ENCODE results near the gene ZNF777. TPM values are rescaled to one million over a fixed set of nuclear protein-coding genes. Genes with fewer than 3 reads are reported as not detected.

The ZNF777 gene
- total and polyA plus RNA-seq, 2 of the 4 experiments (the other 2 are of a cell fraction), result 3.2 to 6.5 TPM

DNA sequence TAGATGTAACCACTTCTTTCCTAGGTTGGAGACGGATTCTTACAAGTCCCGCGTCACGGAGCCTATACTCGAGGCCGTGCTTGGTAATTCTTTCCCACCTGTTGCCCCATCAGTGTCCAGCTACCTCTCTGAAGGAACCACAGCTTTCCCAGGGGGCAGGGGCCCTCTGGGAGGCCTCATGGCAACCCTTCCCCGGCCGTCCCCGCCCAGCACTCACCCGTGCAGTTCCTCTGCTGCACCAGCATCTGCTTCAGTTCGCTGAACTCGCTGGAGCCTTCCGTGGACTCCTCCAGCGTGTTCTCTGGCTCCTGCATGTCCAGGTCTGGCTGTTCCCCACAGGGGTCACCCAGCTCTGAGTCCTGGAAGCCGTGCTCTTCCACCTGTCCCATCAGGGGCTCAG lies 24.5 kb downstream of the ZNF777 start:
- TF ChIP-seq MAFK (IDR thresholded peaks at IDR 0.05; ENCODE audit: low read depth, low read length) (no peak), RCOR1 (IDR thresholded peaks at IDR 0.05; ENCODE audit: insufficient replicate concordance, low read length) (no peak), BHLHE40 (IDR thresholded peaks at IDR 0.05; ENCODE audit: low read depth, low read length) (no peak), SMC3 (IDR thresholded peaks at IDR 0.05; ENCODE audit: low read depth, low read length) (no peak), CHD1 (IDR thresholded peaks at IDR 0.05; ENCODE audit: low read depth, low read length) (no peak), POLR2A (IDR thresholded peaks at IDR 0.05; ENCODE audit: low read depth, low read length) (no peak), MAZ (IDR thresholded peaks at IDR 0.05; ENCODE audit: borderline replicate concordance, low read depth, low read length) (no peak), RFX5 (IDR thresholded peaks at IDR 0.05; ENCODE audit: low read depth, low read length) (no peak)
- TF ChIP-seq, protein P1, sequence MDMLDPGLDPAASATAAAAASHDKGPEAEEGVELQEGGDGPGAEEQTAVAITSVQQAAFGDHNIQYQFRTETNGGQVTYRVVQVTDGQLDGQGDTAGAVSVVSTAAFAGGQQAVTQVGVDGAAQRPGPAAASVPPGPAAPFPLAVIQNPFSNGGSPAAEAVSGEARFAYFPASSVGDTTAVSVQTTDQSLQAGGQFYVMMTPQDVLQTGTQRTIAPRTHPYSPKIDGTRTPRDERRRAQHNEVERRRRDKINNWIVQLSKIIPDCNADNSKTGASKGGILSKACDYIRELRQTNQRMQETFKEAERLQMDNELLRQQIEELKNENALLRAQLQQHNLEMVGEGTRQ (IDR thresholded peaks at IDR 0.05; ENCODE audit: low read depth, low read length), result no peak
- TF ChIP-seq, protein P2, sequence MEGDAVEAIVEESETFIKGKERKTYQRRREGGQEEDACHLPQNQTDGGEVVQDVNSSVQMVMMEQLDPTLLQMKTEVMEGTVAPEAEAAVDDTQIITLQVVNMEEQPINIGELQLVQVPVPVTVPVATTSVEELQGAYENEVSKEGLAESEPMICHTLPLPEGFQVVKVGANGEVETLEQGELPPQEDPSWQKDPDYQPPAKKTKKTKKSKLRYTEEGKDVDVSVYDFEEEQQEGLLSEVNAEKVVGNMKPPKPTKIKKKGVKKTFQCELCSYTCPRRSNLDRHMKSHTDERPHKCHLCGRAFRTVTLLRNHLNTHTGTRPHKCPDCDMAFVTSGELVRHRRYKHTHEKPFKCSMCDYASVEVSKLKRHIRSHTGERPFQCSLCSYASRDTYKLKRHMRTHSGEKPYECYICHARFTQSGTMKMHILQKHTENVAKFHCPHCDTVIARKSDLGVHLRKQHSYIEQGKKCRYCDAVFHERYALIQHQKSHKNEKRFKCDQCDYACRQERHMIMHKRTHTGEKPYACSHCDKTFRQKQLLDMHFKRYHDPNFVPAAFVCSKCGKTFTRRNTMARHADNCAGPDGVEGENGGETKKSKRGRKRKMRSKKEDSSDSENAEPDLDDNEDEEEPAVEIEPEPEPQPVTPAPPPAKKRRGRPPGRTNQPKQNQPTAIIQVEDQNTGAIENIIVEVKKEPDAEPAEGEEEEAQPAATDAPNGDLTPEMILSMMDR (conservative IDR thresholded peaks at IDR 0.05; ENCODE audit: low read depth, low read length), result no peak

More for the DNA sequence above, 24.5 kb downstream of the ZNF777 start:
- Histone ChIP-seq H3K4me1 (ENCODE audit: control insufficient read depth, insufficient read depth, low read length) (no peaks in the 10 kb centered on the region), H2AFZ (replicated peaks; ENCODE audit: low read length, poor library complexity) (no peak overlapping the region), H3K18ac (ENCODE audit: low read depth, low read length) (no peak overlapping the region), H3K4me2 (ENCODE audit: low read depth, low read length) (no peak overlapping the region), H3K79me1 (ENCODE audit: low read depth in 1 of 2, low read length in 2 of 2) (peaks cover 0 to 23% of the 10 kb centered on the region in 2 experiments; a peak in 3 of 4 replicates), H2BK20ac (ENCODE audit: low read depth, low read length) (no peak overlapping the region), H2BK120ac (ENCODE audit: low read depth, low read length) (no peak overlapping the region), H3K27ac (ENCODE audit: insufficient read depth, low read length) (no peak overlapping the region), H3K4me3 (ENCODE audit: insufficient read depth, low read depth, low read length) (no peak overlapping the region), H4K91ac (ENCODE audit: insufficient read depth, low read depth, low read length) (no peak overlapping the region), H3K27me3 (ENCODE audit: control insufficient read depth, insufficient read depth, low read length) (no peaks in the 10 kb centered on the region), H2BK5ac (ENCODE audit: low read depth, low read length, poor library complexity, severe bottlenecking) (no peak overlapping the region), H2AK9ac (replicated peaks; ENCODE audit: low read depth, low read length, poor library complexity) (no peak overlapping the region), H2AK5ac (ENCODE audit: low read depth, low read length) (no peak overlapping the region), H3K14ac (replicated peaks; ENCODE audit: low read depth, low read length) (no peak overlapping the region), H3K9me1 (ENCODE audit: insufficient read depth, low read length) (peaks cover 6% of the 10 kb centered on the region), H3K9ac (ENCODE audit: low read depth, low read length) (no peak overlapping the region), H3K9me3 (ENCODE audit: control insufficient read depth, insufficient read depth, low read length) (no peaks in the 10 kb centered on the region), H4K20me1 (ENCODE audit: insufficient read depth, low read length) (no peaks in the 10 kb centered on the region), H2BK15ac (ENCODE audit: low read depth, low read length) (no peak overlapping the region), H3K36me3 (ENCODE audit: control insufficient read depth, insufficient read depth, low read length) (peaks cover 39% of the 10 kb centered on the region), H4K5ac (ENCODE audit: low read depth, low read length) (no peak overlapping the region), H3K4ac (ENCODE audit: low read depth, low read length) (no peak overlapping the region), H4K8ac (ENCODE audit: low read depth in 2 of 2, low read length in 2 of 2) (no peak overlapping the region), H3K23ac (ENCODE audit: low read depth, low read length) (no peak overlapping the region), H3K56ac (ENCODE audit: extremely low read depth, insufficient read depth, low read length) (no peak overlapping the region)
- BruUV-seq (replicated peaks), result no TSS peak
- dilution Hi-C loops (cut with HindIII; ENCODE audit: low sequenced_read_pairs, unreplicated experiment), result no loop called here
- no peak for ATAC-seq (ENCODE audit: low read depth)
- no peak for DNase-seq
- ChIA-PET POLR2A (ENCODE audit: unreplicated experiment) (no interaction called here), CTCF (no interaction called here)
- 89% methylated on average over 10 of the region's 15 CpGs; no CpG with 5 or more reads in 1 of the 2 experiments for WGBS, 2 experiments (ENCODE audit: extremely low coverage in 2 of 2, insufficient read length in 1 of 2)
- in situ Hi-C loops (cut with MboI; ENCODE audit: low sequenced_read_pairs), result no loop called here
- intact Hi-C loops (cut with micrococcal nuclease), result no loop called here

All from IMR-90 (cell line).